PC-3 (cell line): ENCODE data around the gene XPR1. TPM values are rescaled to one million over a fixed set of nuclear protein-coding genes. Genes with fewer than 3 reads are reported as not detected.

Experiments
- ATAC-seq: fragments of 200-7000 bp; cut with Tn5 transposase; 2 replicates; pipeline ENCODE4 v1.9.1; 2020; ENCODE audit warnings: mild to moderate bottlenecking, moderate library complexity
- BruUV-seq: library from RNA; stranded (reverse); fragments of 400-500 nt; replicated peaks from 2 replicates; lab custom pipeline; 2021; lab: Mats Ljungman, UMichigan
- CTCF ChIA-PET: fragments of 300-600 bp; sonication (Branson Sonifier 250); formaldehyde crosslinking; loops from one replicate; lab custom pipeline; 2022; ENCODE audit warnings: antibody characterized with exemption; lab: Charles Lee
- POLR2A ChIA-PET: fragments of 300-600 bp; sonication (Branson Sonifier 250); formaldehyde crosslinking; loops from one replicate; lab custom pipeline; 2022; ENCODE audit warnings: antibody characterized with exemption; ENCODE audit not compliant: unreplicated experiment; lab: Charles Lee
- DNase-seq: peaks from one replicate; pipeline ENCODE4 v3.0.0-alpha.2; 2015
- H2AFZ ChIP-seq: fragments of 300-600 bp; sonication (generic); 2 replicates; pipeline ENCODE4 v1.6.0; 2016; ENCODE audit warnings: antibody characterized with exemption, low read length
- H3F3A ChIP-seq: fragments of 300-600 bp; sonication (generic); one replicate; pipeline ENCODE4 v1.6.0; 2017; ENCODE audit warnings: antibody characterized with exemption, low read length, control low read depth, mild to moderate bottlenecking; ENCODE audit not compliant: unreplicated experiment
- H3K27ac ChIP-seq: fragments of 300-600 bp; sonication (generic); 2 replicates; pipeline ENCODE4 v1.5.1; 2016; ENCODE audit warnings: mild to moderate bottlenecking, low read length
- H3K27me3 ChIP-seq: fragments of 300-600 bp; sonication (generic); 2 replicates; pipeline ENCODE4 v1.6.1; 2016; ENCODE audit warnings: low read length, mixed read lengths
- H3K36me3 ChIP-seq: fragments of 300-600 bp; sonication (generic); 2 replicates; pipeline ENCODE4 v1.6.1; 2016; ENCODE audit warnings: low read depth, mixed run types, low read length, mixed read lengths
- H3K4me1 ChIP-seq: fragments of 300-600 bp; sonication (generic); 2 replicates; pipeline ENCODE4 v1.5.1; 2016; ENCODE audit warnings: low read length; ENCODE audit not compliant: insufficient read depth
- H3K4me2 ChIP-seq: fragments of 300-600 bp; sonication (generic); 2 replicates; pipeline ENCODE4 v1.6.0; 2016; ENCODE audit warnings: low read length
- H3K4me3 ChIP-seq: fragments of 300-600 bp; sonication (generic); 2 replicates; pipeline ENCODE4 v1.5.1; 2016; ENCODE audit warnings: mild to moderate bottlenecking, low read length, mixed read lengths
- H3K79me2 ChIP-seq: fragments of 300-600 bp; sonication (generic); 2 replicates; pipeline ENCODE4 v1.6.1; 2017; ENCODE audit warnings: low read length, mixed read lengths
- H3K9ac ChIP-seq: fragments of 300-600 bp; sonication (generic); 2 replicates; pipeline ENCODE4 v1.6.0; 2016; ENCODE audit warnings: mild to moderate bottlenecking, low read length
- H3K9me2 ChIP-seq: fragments of 300-600 bp; sonication (generic); replicated peaks from 2 replicates; pipeline ENCODE4 v1.6.1; 2016; ENCODE audit warnings: mixed run types, low read length, mixed read lengths
- H3K9me3 ChIP-seq: fragments of 300-600 bp; sonication (generic); 2 replicates; pipeline ENCODE4 v1.6.1; 2016; ENCODE audit warnings: low read length, mixed read lengths
- H4K20me1 ChIP-seq: fragments of 300-600 bp; sonication (generic); 2 replicates; pipeline ENCODE4 v1.6.1; 2016; ENCODE audit warnings: low read length, mixed read lengths
- EZH2 ChIP-seq: fragments of 300-600 bp; sonication (generic); IDR thresholded peaks from one replicate; pipeline ENCODE4 v1.6.1; 2017; ENCODE audit warnings: antibody characterized with exemption, mild to moderate bottlenecking, low read length; ENCODE audit not compliant: unreplicated experiment
- EZH2phosphoT487 ChIP-seq: fragments of 300-600 bp; sonication (generic); IDR thresholded peaks from 2 replicates; pipeline ENCODE4 v1.6.1; 2018; ENCODE audit warnings: mild to moderate bottlenecking, antibody characterized with exemption, low read length, borderline replicate concordance
- intact Hi-C: fragments of 100-400 bp; cut with micrococcal nuclease; formaldehyde crosslinking; loops from 2 replicates; pipeline ENCODE4 v1.9.0; 2023
- total RNA-seq: library from RNA; depleted of rRNA; stranded (reverse); fragments of >200 nt; gene quantifications from 2 replicates; pipeline ENCODE4 v1.2.3, GENCODE V29; 2014
- TF ChIP-seq, protein P1 (sequence below): fragments of 300-600 bp; sonication (generic); conservative IDR thresholded peaks from 2 replicates; pipeline ENCODE4 v1.5.1; 2017; ENCODE audit warnings: antibody characterized with exemption, low read depth, mild to moderate bottlenecking, low read length

The XPR1 gene
- total RNA-seq, 1 experiment from 2014 or later, result 8.2 TPM

DNA sequence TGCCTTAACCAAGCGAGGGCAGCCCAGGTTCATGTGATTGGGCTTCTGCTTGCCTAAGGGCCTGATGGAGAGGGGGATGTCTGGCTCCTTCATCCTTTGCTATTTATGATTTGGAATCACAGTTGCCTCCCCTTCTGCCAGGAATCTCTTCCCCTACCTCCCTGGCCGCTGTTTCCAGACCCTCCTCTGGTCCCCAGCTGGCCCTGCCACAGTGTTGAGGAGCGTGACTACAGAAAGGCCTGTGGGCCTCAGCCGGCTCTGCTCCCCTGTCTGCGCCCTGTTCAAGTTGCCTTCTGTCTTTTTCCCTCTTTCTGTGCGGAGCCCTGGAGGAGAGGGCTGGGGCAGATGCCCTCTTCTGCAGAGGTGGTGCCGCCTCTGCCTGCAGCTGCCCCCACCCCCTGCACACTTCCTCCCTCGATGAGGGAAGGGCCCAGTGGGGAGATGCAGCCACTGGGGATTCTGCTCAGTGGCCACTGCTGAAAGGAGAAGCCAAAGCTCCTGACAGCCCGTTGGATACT is 287.4 kb downstream of the XPR1 start:
- Histone ChIP-seq H3K4me2 (no peak overlapping the region), H3K79me2 (no peaks in the 10 kb centered on the region), H2AFZ (no peak overlapping the region), H3K9me2 (no peaks in the 10 kb centered on the region), H3F3A (no peaks in the 10 kb centered on the region), H3K9me3 (no peaks in the 10 kb centered on the region), H3K27me3 (no peaks in the 10 kb centered on the region), H3K4me3 (no peak overlapping the region), H3K27ac (no peak overlapping the region), H3K36me3 (no peaks in the 10 kb centered on the region), H4K20me1 (no peaks in the 10 kb centered on the region), H3K9ac (no peak overlapping the region), H3K4me1 (no peaks in the 10 kb centered on the region)
- BruUV-seq, result no TSS peak
- DNase-seq (no peak), ATAC-seq (no peak)
- TF ChIP-seq, protein P1, sequence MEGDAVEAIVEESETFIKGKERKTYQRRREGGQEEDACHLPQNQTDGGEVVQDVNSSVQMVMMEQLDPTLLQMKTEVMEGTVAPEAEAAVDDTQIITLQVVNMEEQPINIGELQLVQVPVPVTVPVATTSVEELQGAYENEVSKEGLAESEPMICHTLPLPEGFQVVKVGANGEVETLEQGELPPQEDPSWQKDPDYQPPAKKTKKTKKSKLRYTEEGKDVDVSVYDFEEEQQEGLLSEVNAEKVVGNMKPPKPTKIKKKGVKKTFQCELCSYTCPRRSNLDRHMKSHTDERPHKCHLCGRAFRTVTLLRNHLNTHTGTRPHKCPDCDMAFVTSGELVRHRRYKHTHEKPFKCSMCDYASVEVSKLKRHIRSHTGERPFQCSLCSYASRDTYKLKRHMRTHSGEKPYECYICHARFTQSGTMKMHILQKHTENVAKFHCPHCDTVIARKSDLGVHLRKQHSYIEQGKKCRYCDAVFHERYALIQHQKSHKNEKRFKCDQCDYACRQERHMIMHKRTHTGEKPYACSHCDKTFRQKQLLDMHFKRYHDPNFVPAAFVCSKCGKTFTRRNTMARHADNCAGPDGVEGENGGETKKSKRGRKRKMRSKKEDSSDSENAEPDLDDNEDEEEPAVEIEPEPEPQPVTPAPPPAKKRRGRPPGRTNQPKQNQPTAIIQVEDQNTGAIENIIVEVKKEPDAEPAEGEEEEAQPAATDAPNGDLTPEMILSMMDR, result no peak
- TF ChIP-seq EZH2phosphoT487 (no peak), EZH2 (no peak)
- ChIA-PET CTCF (no interaction called here), POLR2A (no interaction called here)
- intact Hi-C loops, result no loop called here

DNA sequence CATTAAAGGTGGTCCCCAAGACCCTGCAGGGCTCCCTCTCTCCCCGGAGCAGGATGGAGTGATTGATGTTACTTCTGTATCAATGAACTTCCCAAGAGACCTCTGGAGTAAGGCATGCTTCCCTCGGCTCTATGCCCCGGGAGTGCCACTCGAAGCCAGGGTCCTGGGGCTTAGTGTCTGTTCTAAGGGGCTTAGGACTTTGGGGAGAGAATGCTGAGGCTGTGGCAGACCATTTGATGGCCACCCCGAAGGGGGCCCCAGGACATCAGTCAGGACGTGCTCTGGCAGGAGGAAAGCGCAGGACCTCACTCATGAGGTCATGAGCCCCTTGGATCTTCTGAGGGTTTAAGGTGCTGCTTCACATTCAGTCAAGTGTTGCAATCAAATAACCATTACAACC is 288.4 kb downstream of the XPR1 start:
- Histone ChIP-seq H2AFZ (no peak overlapping the region), H3K9me3 (no peaks in the 10 kb centered on the region), H3K36me3 (no peaks in the 10 kb centered on the region), H3K79me2 (no peaks in the 10 kb centered on the region), H3K9ac (no peak overlapping the region), H3F3A (no peaks in the 10 kb centered on the region), H3K27me3 (no peaks in the 10 kb centered on the region), H3K4me3 (no peak overlapping the region), H4K20me1 (no peaks in the 10 kb centered on the region), H3K9me2 (no peaks in the 10 kb centered on the region), H3K27ac (no peak overlapping the region), H3K4me1 (no peaks in the 10 kb centered on the region), H3K4me2 (no peak overlapping the region)
- CTCF ChIA-PET, result no interaction called here
- no TSS peak for BruUV-seq
- TF ChIP-seq, protein P1, result no peak
- TF ChIP-seq EZH2 (no peak), EZH2phosphoT487 (no peak)
- intact Hi-C loops, result no loop called here
- no peak for DNase-seq
- ATAC-seq, result no peak
- POLR2A ChIA-PET, result no interaction called here

DNA sequence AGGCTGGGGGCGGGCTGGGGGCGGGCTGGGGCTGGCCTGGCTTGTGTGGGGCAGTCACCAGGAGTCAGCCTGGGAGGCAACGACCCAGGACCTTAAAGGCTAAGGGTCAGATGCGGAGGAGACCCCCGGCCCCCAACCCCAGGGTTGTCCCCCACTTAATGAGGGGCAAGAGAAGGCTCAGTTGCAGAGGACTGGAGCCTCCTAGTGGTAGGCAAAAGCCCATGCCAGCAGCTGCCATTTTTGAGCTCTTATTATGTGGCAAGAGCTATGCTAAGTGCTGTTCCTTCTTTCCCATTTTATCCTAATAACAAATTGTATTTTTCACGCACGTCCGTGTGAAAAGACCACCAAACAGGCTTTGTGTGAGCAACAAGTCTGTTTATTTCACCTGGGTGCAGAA is 288.9 kb downstream of the XPR1 start:
- CTCF ChIA-PET, result interaction anchor here (0.6 kb wide), 1 partner anchor 63 kb away, joined by 3 read pairs; no protein-coding TSS in a partner anchor
- H3K27ac ChIP-seq, result no peak overlapping the region
- H3F3A ChIP-seq, result no peaks in the 10 kb centered on the region
- no peaks in the 10 kb centered on the region for H4K20me1 ChIP-seq
- no peak for DNase-seq
- H3K4me3 ChIP-seq, result no peak overlapping the region
- no TSS peak for BruUV-seq
- no peaks in the 10 kb centered on the region for H3K9me3 ChIP-seq
- no peak for ATAC-seq
- H3K36me3 ChIP-seq, result no peaks in the 10 kb centered on the region
- POLR2A ChIA-PET, result no interaction called here
- no peak overlapping the region for H3K4me2 ChIP-seq
- H3K27me3 ChIP-seq, result no peaks in the 10 kb centered on the region
- TF ChIP-seq EZH2 (no peak), EZH2phosphoT487 (no peak)
- TF ChIP-seq, protein P1, result no peak
- intact Hi-C loops, result no loop called here
- no peaks in the 10 kb centered on the region for H3K9me2 ChIP-seq
- no peaks in the 10 kb centered on the region for H3K79me2 ChIP-seq
- no peaks in the 10 kb centered on the region for H3K4me1 ChIP-seq
- no peak overlapping the region for H3K9ac ChIP-seq
- no peak overlapping the region for H2AFZ ChIP-seq
